Stimulated activated CD4-positive, alpha-beta T cell treated with anti-CD3 and anti-CD28 coated beads, TNF-alpha, amount 100 ng/mL, for 48 hours (primary cell): ENCODE measurements around the gene MDN1.

ENCODE experiments used
- DNase-seq, 3 donors: peaks; one replicate each; pipeline ENCODE4 v3.0.0-alpha.2; 2020; ENCODE audit warnings: low read depth in 3 of 3

Gene MDN1

GRCh38 chr6:89605861-89606260, 213.7 kb downstream of the MDN1 start:
- DNase-seq: no peak

- no peak for DNase-seq
Measured at GRCh38 chr6:89604653-89605052, 214.9 kb downstream of the MDN1 start.

GRCh38 chr6:89602166-89602565, 217.4 kb downstream of the MDN1 start:
- no peak for DNase-seq

- DNase-seq: no peak
Measured at GRCh38 chr6:89599727-89600126, 219.9 kb downstream of the MDN1 start.

- DNase-seq: no peak
Measured at GRCh38 chr6:89597988-89598387, 221.6 kb downstream of the MDN1 start.

GRCh38 chr6:89597372-89597771, 222.2 kb downstream of the MDN1 start:
- DNase-seq: no peak

- DNase-seq: no peak
Measured at GRCh38 chr6:89596484-89596883, 223.1 kb downstream of the MDN1 start.

GRCh38 chr6:89596056-89596455, 223.5 kb downstream of the MDN1 start:
- no peak for DNase-seq
